Astrocyte of the spinal cord (primary cell): ENCODE data around the gene NR2F1.

Experiments
- DNase-seq: peaks from one replicate; pipeline ENCODE4 v3.0.0; 2011; ENCODE audit warnings: low read depth, low spot score
- H3K4me3 ChIP-seq: 2 replicates; pipeline ENCODE4 v1.5.1; 2011; ENCODE audit warnings: low read depth, mild to moderate bottlenecking, low read length, moderate library complexity
- in situ Hi-C: cut with HindIII; loops from 2 replicates; pipeline ENCODE4 v1.10.0; 2017; ENCODE audit warnings: low sequenced_read_pairs
- TF ChIP-seq, protein P1 (sequence below): IDR thresholded peaks from 2 replicates; pipeline ENCODE4 v1.5.1; 2012; ENCODE audit warnings: low read depth, mild to moderate bottlenecking, low read length, inconsistent platforms

The NR2F1 gene

DNA sequence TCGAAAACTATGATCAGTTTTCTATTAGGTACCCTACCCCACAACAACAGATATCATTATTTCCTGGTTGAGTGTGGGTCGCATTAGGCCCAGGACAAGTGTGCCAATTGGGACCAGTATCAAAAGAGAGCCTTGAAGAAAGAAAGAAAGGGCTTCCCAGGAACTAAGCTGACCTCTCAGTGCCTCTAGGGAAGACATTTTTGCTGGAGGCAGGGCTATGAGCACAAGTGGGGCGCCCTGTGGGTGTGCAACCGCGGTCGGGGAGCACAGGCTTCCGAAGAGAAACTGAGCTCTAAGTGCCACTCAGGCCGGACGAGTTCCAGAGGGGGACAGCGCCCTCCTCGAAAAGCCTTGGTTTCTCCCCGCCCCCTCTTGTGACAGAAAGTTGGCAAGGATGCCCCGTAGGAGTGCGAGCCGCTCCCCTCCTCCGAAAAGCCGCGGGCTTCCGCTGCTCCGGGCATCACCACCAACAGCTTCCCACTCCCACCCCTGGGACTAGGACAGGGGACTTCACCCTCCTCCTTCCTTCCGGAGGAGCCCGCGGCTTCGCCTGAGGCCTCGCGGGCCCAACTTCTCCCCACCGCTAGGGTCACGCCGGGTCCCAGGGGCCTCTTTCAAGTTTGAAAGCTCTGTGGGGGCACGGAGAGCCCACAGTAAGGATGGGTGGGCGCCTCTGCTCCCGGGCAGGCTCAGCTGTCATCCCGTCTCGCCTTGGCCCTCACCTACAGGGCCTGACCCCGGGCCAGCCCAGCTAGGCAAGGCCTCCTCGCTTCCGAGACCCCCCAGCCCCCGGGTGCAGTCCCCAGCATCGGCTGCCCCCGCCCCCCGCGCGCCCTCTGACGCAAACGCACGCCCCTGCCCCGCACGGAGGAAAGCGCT lies 4.0 kb upstream of the NR2F1 start:
- peak; percentile 84 for DNase-seq
- peak overlapping the region; percentile 76 for H3K4me3 ChIP-seq
- in situ Hi-C loops: no loop called here
- TF ChIP-seq, protein P1, sequence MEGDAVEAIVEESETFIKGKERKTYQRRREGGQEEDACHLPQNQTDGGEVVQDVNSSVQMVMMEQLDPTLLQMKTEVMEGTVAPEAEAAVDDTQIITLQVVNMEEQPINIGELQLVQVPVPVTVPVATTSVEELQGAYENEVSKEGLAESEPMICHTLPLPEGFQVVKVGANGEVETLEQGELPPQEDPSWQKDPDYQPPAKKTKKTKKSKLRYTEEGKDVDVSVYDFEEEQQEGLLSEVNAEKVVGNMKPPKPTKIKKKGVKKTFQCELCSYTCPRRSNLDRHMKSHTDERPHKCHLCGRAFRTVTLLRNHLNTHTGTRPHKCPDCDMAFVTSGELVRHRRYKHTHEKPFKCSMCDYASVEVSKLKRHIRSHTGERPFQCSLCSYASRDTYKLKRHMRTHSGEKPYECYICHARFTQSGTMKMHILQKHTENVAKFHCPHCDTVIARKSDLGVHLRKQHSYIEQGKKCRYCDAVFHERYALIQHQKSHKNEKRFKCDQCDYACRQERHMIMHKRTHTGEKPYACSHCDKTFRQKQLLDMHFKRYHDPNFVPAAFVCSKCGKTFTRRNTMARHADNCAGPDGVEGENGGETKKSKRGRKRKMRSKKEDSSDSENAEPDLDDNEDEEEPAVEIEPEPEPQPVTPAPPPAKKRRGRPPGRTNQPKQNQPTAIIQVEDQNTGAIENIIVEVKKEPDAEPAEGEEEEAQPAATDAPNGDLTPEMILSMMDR: peak; percentile 8

DNA sequence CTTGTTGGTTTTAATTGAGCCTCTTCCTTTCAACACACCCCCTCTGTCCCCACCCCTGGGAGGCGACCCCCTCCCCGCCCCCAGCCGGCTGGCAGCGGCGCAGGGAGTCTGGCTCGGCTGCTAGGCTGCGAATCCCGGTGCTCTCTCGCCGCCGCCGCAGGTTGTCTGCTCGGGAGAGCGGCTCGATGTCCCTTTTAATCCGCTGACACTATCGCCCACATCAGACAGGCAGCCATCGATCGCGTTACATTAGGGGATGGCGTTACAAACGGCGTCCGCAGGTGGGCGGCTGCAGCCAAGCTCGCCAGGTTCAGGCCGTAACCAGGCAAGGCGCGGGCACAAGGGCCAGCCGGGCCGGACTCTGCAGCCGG lies 3.3 kb upstream of the NR2F1 start:
- TF ChIP-seq, protein P1: no peak
- in situ Hi-C loops: no loop called here
- peak; percentile 70 for DNase-seq
- peak overlapping the region; percentile 76 for H3K4me3 ChIP-seq

DNA sequence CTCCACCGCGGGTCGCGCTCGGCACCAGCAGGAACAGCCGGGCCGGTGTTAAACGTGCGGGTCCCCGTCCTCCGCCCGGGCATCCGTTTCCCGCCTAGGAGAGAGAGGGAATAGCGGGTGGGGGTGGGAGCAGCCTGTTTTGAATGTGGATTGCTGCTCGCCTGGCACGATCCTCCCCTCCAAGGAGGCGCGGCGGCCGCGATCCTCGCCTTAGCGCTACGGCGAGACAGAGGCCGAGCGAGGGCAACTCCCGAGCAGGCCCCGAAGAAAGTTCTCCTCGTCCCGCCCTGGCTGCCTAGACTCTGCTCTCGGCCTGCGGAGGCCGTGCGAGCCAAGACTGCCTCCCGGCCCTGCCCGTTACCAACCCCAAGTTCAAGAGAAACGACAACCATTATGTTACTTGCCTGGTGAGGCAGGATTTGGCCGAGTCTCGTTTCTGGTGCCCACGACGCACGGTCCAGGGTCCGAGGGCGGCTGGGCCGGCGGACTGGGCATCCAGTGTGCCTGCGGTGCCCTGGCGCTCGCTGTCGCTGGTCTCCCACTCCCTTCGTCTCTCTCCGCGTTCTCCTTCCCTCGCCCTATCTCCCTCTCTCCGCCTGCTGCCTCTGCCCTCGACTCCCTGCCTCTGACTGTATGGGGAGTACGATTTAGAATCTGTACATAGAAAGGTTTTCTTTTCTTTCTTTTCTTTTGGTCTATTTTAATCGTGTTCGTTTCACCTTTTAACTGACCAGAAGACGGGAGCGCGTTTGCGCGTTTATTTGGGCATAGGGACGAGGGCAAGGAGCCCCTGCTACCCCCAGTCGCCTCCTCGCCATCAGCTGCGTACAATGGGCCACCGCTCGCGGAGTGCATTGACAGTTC lies 2.7 kb upstream of the NR2F1 start:
- TF ChIP-seq, protein P1: no peak
- peak; percentile 58 for DNase-seq
- in situ Hi-C loops: no loop called here
- peak overlapping the region; percentile 76 for H3K4me3 ChIP-seq

DNA sequence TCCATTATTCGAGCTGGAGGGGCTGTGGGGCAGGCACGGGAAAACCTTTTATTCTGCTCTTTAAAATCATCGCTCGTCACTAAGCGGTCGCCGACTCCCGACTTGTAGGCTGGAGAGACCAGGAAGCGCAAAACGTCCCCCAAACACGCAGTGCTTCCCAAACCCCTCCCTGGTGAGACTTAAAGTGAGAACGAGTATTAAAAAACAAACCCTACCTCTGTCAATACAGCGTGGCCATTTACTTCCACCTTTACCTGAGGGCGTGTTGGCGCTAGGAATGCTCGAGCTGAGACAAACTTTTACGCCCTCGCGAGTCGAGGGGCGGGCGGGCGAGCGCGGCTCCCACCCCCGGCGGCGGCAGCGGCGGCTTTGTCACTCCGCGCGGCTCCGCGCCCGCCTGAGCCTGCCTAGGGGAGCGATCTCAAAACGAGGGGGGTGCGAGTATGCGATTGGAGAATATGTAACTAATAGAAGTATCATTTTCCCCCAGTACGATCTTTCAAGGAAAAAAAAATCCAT lies 2.0 kb upstream of the NR2F1 start, which contains the start of gene NR2F1-AS1:
NR2F1-AS1 (minus strand) TSS at position 293 of the 519 bp plus-strand sequence.
- peak; percentile 68 for DNase-seq

DNA sequence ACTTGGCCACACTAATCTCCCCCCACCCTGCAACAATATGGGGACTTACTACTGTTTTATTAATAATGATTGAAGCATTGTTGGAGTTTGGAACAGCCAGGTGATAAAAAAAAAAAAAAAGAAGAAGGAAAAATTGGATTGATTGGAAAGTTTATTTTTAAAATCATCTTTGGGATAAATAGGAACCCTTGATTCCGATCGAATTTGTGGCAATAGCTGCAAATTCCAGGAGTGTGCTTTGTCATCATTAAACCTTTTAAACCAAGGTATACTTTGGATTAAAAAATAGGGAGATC lies 907 bp upstream of the NR2F1 start:
- DNase-seq: no peak
- in situ Hi-C loops: no loop called here
- TF ChIP-seq, protein P1: no peak
- H3K4me3 ChIP-seq: peak overlapping the region; percentile 76

More for the DNA sequence above, 2.0 kb upstream of the NR2F1 start, which contains the start of gene NR2F1-AS1:
- peak within 1 kb of the TSS; percentile 76 for H3K4me3 ChIP-seq
- TF ChIP-seq, protein P1: no peak
- in situ Hi-C loops: no loop called here

DNA sequence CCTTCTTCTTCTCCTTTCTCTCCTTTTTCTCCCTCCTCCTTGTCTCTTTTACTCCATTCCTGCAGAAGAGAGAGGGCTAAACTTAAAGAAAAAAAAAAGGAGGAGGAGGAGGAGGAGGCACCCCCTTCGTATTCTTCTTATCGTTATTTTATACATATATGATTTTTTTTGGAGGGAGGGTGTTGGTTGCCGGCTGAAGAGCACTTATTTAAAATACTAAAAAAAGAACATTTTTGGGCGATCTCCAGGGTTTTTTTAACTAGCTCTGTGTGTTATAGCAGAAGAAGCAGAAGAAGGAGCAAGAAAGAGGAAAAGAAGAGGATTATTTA lies 381 bp downstream of the NR2F1 start:
- TF ChIP-seq, protein P1: no peak
- DNase-seq: no peak

More for the DNA sequence above, 381 bp downstream of the NR2F1 start:
- in situ Hi-C loops: no loop called here
- H3K4me3 ChIP-seq: peak overlapping the region; percentile 76
